Heart left ventricle (tissue), 16 donors: ENCODE results near the gene CCDC47. TPM values are rescaled to one million over a fixed set of nuclear protein-coding genes. Genes with fewer than 3 reads are reported as not detected.
A peak's percentile ranks its signal among the peaks of the same experiment; 100 is the strongest.

ENCODE experiments used
- ATAC-seq, 4 donors: fragments of 200-7000 bp; cut with Tn5 transposase; one replicate each; pipeline ENCODE4 v1.9.1; 2020 to 2022; ENCODE audit warnings: moderate library complexity in 4 of 4, mild to moderate bottlenecking in 3 of 4, moderate number of reproducible peaks in 1 of 4
- DNase-seq, 5 donors: peaks; one replicate each; pipeline ENCODE4 v3.0.0-alpha.2; 2020
- H3K27ac ChIP-seq, 12 donors: fragments of 200-600 bp; sonication (generic) in 4 of 12; one replicate each; pipeline versions ENCODE4 v1.5.0 to v1.8.0; 2016 to 2022; ENCODE audit warnings: mild to moderate bottlenecking in 2 of 12
- H3K27me3 ChIP-seq, 9 donors: fragments of 200-600 bp; sonication (generic) in 2 of 9; one replicate each; pipeline versions ENCODE4 v1.5.1 to v1.8.0; 2016 to 2022; ENCODE audit warnings: mild to moderate bottlenecking in 3 of 9
- H3K36me3 ChIP-seq, 9 donors: fragments of 200-600 bp; sonication (generic) in 2 of 9; one replicate each; pipeline versions ENCODE4 v1.5.0 to v1.8.0; 2018 to 2022; ENCODE audit warnings: mild to moderate bottlenecking in 2 of 9
- H3K4me1 ChIP-seq, 12 donors: fragments of 200-600 bp; sonication (generic) in 4 of 12; one replicate each; pipeline versions ENCODE4 v1.5.0 to v1.8.0; 2016 to 2022; ENCODE audit warnings: mild to moderate bottlenecking in 3 of 12
- H3K4me3 ChIP-seq, 12 donors: fragments of 200-600 bp; sonication (generic) in 4 of 12; one replicate each; pipeline versions ENCODE4 v1.5.0 to v1.8.0; 2017 to 2022; ENCODE audit warnings: mild to moderate bottlenecking in 9 of 12, moderate library complexity in 4 of 12
- H3K9me3 ChIP-seq, 12 donors: fragments of 200-600 bp; sonication (generic) in 4 of 12; one replicate each; pipeline versions ENCODE4 v1.5.0 to v1.8.0; 2016 to 2022; ENCODE audit warnings: mild to moderate bottlenecking in 1 of 12
- CTCF ChIP-seq, 12 donors: fragments of 200-600 bp; sonication (generic) in 4 of 12; IDR thresholded peaks; one replicate each; pipeline versions ENCODE4 v1.5.0 to v1.8.0; 2018 to 2022; ENCODE audit warnings: antibody characterized with exemption in 12 of 12, mild to moderate bottlenecking in 5 of 12
- POLR2A ChIP-seq, 2 donors: fragments of 450-650 bp; IDR thresholded peaks; one replicate each; pipeline ENCODE4 v1.6.1; 2017; ENCODE audit warnings: antibody characterized with exemption in 2 of 2, mild to moderate bottlenecking in 2 of 2, moderate library complexity in 2 of 2
- WGBS, 4 donors: extraction: QIAGEN DNeasy Blood & Tissue Kit in 2 of 4; methylation state at CpG; one replicate each; pipeline versions ENCODE4 v1.1.5 to v1.1.7; 2013 to 2018; 5-methylcytosine and 5-hydroxymethylcytosine counted together
- intact Hi-C, 10 donors: fragments of 100-400 bp; cut with DNase I; formaldehyde crosslinking; loops; one replicate each; pipeline versions ENCODE4 v1.11.1 to v1.14.2; 2022
- polyA plus RNA-seq, 2 donors: library from polyadenylated mRNA; stranded (reverse); fragments of 200-250 nt; gene quantifications; one replicate each; pipeline ENCODE4 v1.2.3, GENCODE V29; 2013
- total RNA-seq, 9 donors: library from RNA; depleted of rRNA in 2 of 9; stranded (reverse); fragments of >200 nt in 2 of 9; fragmentation: NEBNext Ultra II Directional in 3 of 9; extraction: Animal tissue kit (Norgen Biotek cat#: 25700) in 3 of 9; gene quantifications; one replicate each; pipeline versions ENCODE4 v1.1.0 to v1.2.4, GENCODE V29; 2016 to 2023
- donor health status: ischemic (EF 13 %, LVEDD 7.1; RV severe dilation, severe dysfunction).
- donor health status: healthy with polysubstance abuse.
- donor health status: DM: no; HTN: yes; CAD: no.
- donor health status: DM: no; HTN: no; CAD: no.
- donor health status: ischemic (EF 25% LVEDD 6.9; RV normal size, moderate dysfunction).
- donor health status: ischemic (EF 25% LVEDD 5.7; RV mildly dilated, moderate dysfunction).
- donor health status: healthy.
- donor health status: DM: yes; HTN: yes; CAD: no.
- donor health status: ischemic (EF 35%, LVEDD 5.7; RV mildly dilated, moderate dysfunction).
- donor health status: nonischemic (EF 11% LVEDD 7.7; RV severe dilation, severe dysfunction).
- donor health status: DM: yes; HTN: yes; CAD: no.
- donor health status: PGD.
- donor health status: ischemic (EF 29% LVEDD 5.4; RV normal size, mild dysfunction).
- donor health status: nonischemic (EF 23%, LVEDD 6.1; RV moderate dilation, normal function).

CCDC47 gene
- total and polyA plus RNA-seq, 11 donors = 38.4 to 139 (median 84.3) TPM

GRCh38 chr17:63772801-63773271 is 561 bp downstream of the CCDC47 start:
- ATAC-seq = no peak
- TF ChIP-seq POLR2A (IDR thresholded peaks at IDR 0.05) (no peak), CTCF (IDR thresholded peaks at IDR 0.05) (no peak)
- Histone ChIP-seq H3K4me3 (peak overlapping the region; percentile 65 to 99 (median 79)), H3K27ac (peak overlapping the region; percentile 85 to 99 (median 98)), H3K27me3 (no peaks in the 10 kb centered on the region), H3K4me1 (peaks cover 3 to 71% (median 46%) of the 10 kb centered on the region in 12 donors), H3K36me3 (peaks cover 0 to 26% (median 4%) of the 10 kb centered on the region in 9 donors), H3K9me3 (no peaks in the 10 kb centered on the region)
- WGBS, 4 donors = 4 to 5% (median 4%) methylated on average over 7 of the region's 7 CpGs
- DNase-seq = no peak
- intact Hi-C loops = loop anchor here in 5 of 10 donors (2.0 to 10.0 kb wide), 7 partner anchors 30 to 348 kb away; partner anchors contain the start of genes FTSJ3 (in 3 of the 5), PSMC5 (in 3 of the 5), SMARCD2 (in 2 of the 5) and DCAF7 (in 1 of the 5)

GRCh38 chr17:63768433-63768832 is 5.0 kb downstream of the CCDC47 start:
- ATAC-seq (no peak), DNase-seq (no peak)
- Histone ChIP-seq H3K4me1 (peaks cover 0 to 60% (median 28%) of the 10 kb centered on the region in 12 donors), H3K27ac (no peak overlapping the region), H3K36me3 (peaks cover 2 to 55% (median 23%) of the 10 kb centered on the region in 9 donors), H3K9me3 (no peaks in the 10 kb centered on the region), H3K27me3 (no peaks in the 10 kb centered on the region), H3K4me3 (no peak overlapping the region)
- WGBS, 4 donors = 73 to 88% (median 84%) methylated on average over 7 of the region's 7 CpGs
- intact Hi-C loops = no loop called here
- TF ChIP-seq CTCF (IDR thresholded peaks at IDR 0.05) = no peak
- TF ChIP-seq POLR2A (IDR thresholded peaks at IDR 0.05) = no peak

- intact Hi-C loops = no loop called here
- TF ChIP-seq CTCF (IDR thresholded peaks at IDR 0.05) (no peak), POLR2A (IDR thresholded peaks at IDR 0.05) (no peak)
- peaks cover 2 to 72% (median 40%) of the 10 kb centered on the region in 9 donors for H3K36me3 ChIP-seq
- no peak for ATAC-seq
- H3K4me3 ChIP-seq = no peak overlapping the region
- DNase-seq = no peak
- H3K27me3 ChIP-seq = no peaks in the 10 kb centered on the region
- H3K27ac ChIP-seq = no peak overlapping the region
- H3K4me1 ChIP-seq = peaks cover 0 to 60% (median 19%) of the 10 kb centered on the region in 12 donors
- no peaks in the 10 kb centered on the region for H3K9me3 ChIP-seq
Observed at GRCh38 chr17:63766754-63767153, 6.6 kb downstream of the CCDC47 start.

- ATAC-seq = no peak
- no peak for TF ChIP-seq CTCF (IDR thresholded peaks at IDR 0.05)
- no peak for TF ChIP-seq POLR2A (IDR thresholded peaks at IDR 0.05)
- H3K4me3 ChIP-seq = no peak overlapping the region
- WGBS, 4 donors = 66 to 73% (median 68%) methylated on average over 4 of the region's 4 CpGs
- H3K4me1 ChIP-seq = peaks cover 0 to 51% (median 7%) of the 10 kb centered on the region in 12 donors
- H3K36me3 ChIP-seq = peaks cover 2 to 87% (median 60%) of the 10 kb centered on the region in 9 donors
- H3K27ac ChIP-seq = no peak overlapping the region
- H3K27me3 ChIP-seq = no peaks in the 10 kb centered on the region
- H3K9me3 ChIP-seq = no peaks in the 10 kb centered on the region
- DNase-seq = no peak
- intact Hi-C loops = no loop called here
Observed at GRCh38 chr17:63764716-63765115, 8.7 kb downstream of the CCDC47 start.
